Vagina (tissue), 2 donors: Measurements from ENCODE around the gene CITED4.

ENCODE experiments used
- CTCF ChIP-seq, 3 experiments: fragments of 450-650 bp in 2 of 3; fragments of 200-600 bp in 1 of 3; sonication (generic) in 1 of 3; IDR thresholded peaks; one replicate each; pipeline ENCODE4 v1.5.1; 2017 to 2019; ENCODE audit warnings: antibody characterized with exemption in 3 of 3, mild to moderate bottlenecking in 2 of 3, moderate library complexity in 2 of 3
- POLR2A ChIP-seq, 2 donors: fragments of 450-650 bp; IDR thresholded peaks; one replicate each; pipeline ENCODE4 v1.6.1; 2017; ENCODE audit warnings: antibody characterized with exemption in 2 of 2, mild to moderate bottlenecking in 2 of 2, moderate library complexity in 2 of 2

- TF ChIP-seq CTCF (IDR thresholded peaks at IDR 0.05) (no peak), POLR2A (IDR thresholded peaks at IDR 0.05) (no peak)
These were observed 31.7 kb downstream of the CITED4 start for GRCh38 chr1:40830419-40830943.
